Natural killer cell treated with Interleukin-12 subunit alpha and Interleukin-12 subunit beta and Interleukin-15 and Interleukin-18, amount 100 ng/mL, for 72 hours (primary cell): ENCODE results near the gene LRRIQ4. TPM values are rescaled to one million over a fixed set of nuclear protein-coding genes. Genes with fewer than 3 reads are reported as not detected.

Experiments
- ATAC-seq, 2 donors: fragments of 150-1000 bp; cut with Tn5 transposase in 1 of 2; sonication (Bioruptor Pico), chemical (Tn5 transposase) in 1 of 2; 2 replicates each; pipeline ENCODE4 v1.10.0; 2021
- DNase-seq: peaks from one replicate; pipeline ENCODE4 v3.0.0; 2022; ENCODE audit warnings: low spot score
- H3K27ac Mint-ChIP-seq, 2 donors: 1 replicate in 1 of 2; 2 replicates in 1 of 2; pipeline ENCODE4 v1.8.0; 2022; ENCODE audit warnings: mixed read lengths in 2 of 2, mild to moderate bottlenecking in 1 of 2, moderate library complexity in 1 of 2
- H3K27me3 Mint-ChIP-seq, 2 donors: 1 replicate in 1 of 2; 2 replicates in 1 of 2; pipeline ENCODE4 v1.8.0; 2022; ENCODE audit warnings: mixed read lengths in 2 of 2
- H3K36me3 Mint-ChIP-seq: one replicate; pipeline ENCODE4 v1.8.0; 2022; ENCODE audit warnings: mixed read lengths
- H3K4me1 Mint-ChIP-seq, 2 donors: 1 replicate in 1 of 2; 2 replicates in 1 of 2; pipeline ENCODE4 v1.8.0; 2022; ENCODE audit warnings: low read depth in 2 of 2, mixed read lengths in 2 of 2, mild to moderate bottlenecking in 1 of 2
- H3K4me3 Mint-ChIP-seq: one replicate; pipeline ENCODE4 v1.8.0; 2022; ENCODE audit warnings: mixed read lengths
- H3K9me3 Mint-ChIP-seq: 2 replicates; pipeline ENCODE4 v1.8.0; 2022; ENCODE audit warnings: mixed read lengths
- total RNA-seq, 2 donors: library from RNA; stranded (reverse); gene quantifications; one replicate each; pipeline ENCODE4 v1.2.3, GENCODE V29; 2022

LRRIQ4 gene
- total RNA-seq: not detected

DNA sequence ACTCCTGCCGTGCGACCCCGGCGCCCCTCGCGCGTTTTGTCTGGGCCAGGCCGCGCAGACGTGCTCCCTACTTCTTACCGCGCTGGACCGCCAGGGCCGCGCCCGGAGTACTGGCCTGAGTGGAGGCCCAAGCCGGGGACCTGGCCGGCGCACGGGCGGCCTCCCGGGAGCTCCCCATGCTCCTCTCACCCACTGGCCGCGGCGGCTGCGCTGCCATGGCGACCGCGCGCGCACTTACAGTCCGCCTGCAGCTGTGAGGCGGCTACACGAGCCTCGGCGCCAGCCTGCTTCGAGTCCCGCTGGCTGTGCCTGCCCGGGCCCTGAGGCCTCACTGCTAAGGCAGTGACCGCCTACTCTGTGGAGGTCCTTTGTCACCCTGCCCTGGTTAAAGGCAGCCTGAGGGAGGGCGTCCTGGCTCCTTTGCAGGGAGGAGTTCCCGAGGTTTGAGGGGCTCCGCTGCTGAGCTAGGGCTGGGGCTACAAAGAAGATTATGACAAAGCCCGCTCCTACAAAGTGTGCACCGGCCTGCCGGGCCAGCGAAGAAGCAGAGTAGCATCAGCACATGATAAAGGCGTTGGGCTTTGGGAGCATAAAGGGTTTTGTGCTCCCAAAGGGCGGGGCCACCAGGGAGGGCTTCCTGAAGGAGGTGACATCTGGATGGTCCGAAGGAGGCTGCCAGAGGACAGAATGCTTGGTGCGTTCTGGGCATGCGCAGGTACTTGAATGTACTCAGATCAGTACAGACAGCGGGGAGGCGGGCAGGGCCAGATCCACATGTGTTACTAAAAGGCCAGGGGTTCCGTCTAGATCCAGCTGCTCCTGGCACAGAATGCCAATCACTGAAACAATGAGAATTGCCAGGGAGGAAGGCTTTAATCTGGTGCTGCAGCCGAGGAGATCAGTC, at the start of gene LRRIQ4, which contains the start of gene LRRC34:
Gene LRRIQ4, plus strand, starts transcription at position 539 of the 904 bp plus-strand sequence. CDS start 9,052 bp downstream, outside the sequence.
Gene LRRC34, minus strand, starts transcription at position 573 of the 904 bp plus-strand sequence. Its CDS starts 356 bp downstream, at position 217.
- Mint-ChIP-seq H3K4me3 (peak within 1 kb of the TSS; percentile 89), H3K27ac (peak within 1 kb of the TSS; percentile 69 to 90), H3K9me3 (peaks cover 4% of the 10 kb centered on the region), H3K27me3 (peaks cover 10 to 15% of the 10 kb centered on the region in 2 donors), H3K36me3 (peaks cover 19% of the 10 kb centered on the region), H3K4me1 (peaks cover 25 to 26% of the 10 kb centered on the region in 2 donors)
- DNase-seq: peak; percentile 78
- peak; percentile 82 to 88 for ATAC-seq

DNA sequence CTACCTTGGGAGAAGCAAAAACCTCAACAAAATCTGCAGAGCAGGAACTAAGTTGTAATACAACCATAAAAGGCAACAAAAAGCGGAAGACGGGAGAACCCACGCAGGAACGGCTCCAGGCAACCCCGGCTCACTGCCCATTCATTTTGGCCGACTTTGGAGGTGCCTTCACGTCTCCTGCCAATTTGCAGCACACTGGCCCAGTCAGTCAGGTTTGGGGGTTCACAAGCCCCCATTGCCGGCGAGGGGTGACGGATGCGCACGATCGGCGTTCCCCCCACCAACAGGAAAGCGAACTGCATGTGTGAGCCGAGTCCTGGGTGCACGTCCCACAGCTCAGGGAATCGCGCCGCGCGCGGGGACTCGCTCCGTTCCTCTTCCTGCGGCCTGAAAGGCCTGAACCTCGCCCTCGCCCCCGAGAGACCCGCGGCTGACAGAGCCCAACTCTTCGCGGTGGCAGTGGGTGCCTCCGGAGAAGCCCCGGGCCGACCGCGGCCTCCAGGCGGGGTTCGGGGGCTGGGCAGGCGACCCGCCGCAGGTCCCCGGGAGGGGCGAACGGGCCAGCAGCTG, 48.3 kb upstream of the LRRIQ4 start:
- peaks cover 7% of the 10 kb centered on the region for H3K36me3 Mint-ChIP-seq
- H3K27me3 Mint-ChIP-seq: no peaks in the 10 kb centered on the region
- H3K4me3 Mint-ChIP-seq: peak overlapping the region; percentile 98
- H3K9me3 Mint-ChIP-seq: no peaks in the 10 kb centered on the region
- peak overlapping the region; percentile 96 to 97 for H3K27ac Mint-ChIP-seq
- peak; percentile 57 to 58 for ATAC-seq
- H3K4me1 Mint-ChIP-seq: peaks cover 26 to 31% of the 10 kb centered on the region in 2 donors
- peak; percentile 72 for DNase-seq

DNA sequence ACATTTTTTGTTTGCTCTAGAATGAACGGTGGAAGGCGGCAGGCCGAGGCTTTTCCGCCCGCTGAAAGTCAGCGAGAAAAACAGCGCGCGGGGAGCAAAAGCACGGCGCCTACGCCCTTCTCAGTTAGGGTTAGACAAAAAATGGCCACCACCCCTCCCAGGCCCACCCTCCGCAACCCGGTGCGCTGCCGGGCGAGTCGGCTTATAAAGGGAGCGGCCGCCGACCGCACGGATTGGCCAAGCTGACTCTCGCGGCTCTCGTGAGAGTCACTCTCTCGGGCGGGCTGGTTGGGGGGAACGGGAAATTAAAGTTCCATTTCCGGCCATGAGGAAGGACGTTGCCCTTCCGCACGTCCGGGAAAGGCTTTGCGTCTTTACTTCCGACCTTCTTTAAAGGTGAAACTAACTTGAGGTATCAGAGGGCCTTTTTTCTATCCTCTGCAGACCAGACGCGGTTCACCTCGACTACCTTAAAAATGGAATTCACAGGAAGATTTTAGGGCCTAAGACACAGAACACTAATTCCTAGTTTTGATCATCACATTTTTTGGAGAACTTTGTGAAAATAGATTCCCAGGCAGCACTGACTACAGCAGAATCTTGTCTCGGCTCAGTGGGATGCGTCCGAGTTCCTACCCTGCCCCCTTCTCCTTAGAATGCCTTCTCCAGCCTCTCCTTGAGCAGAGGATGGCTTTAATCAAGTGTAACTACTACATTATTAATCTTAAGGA, 47.6 kb upstream of the LRRIQ4 start, which contains the start of gene TERC:
Gene TERC, minus strand, starts transcription at position 179 of the 731 bp plus-strand sequence.
- peak within 1 kb of the TSS; percentile 96 to 97 for H3K27ac Mint-ChIP-seq
- H3K4me1 Mint-ChIP-seq: peaks cover 27 to 33% of the 10 kb centered on the region in 2 donors
- H3K36me3 Mint-ChIP-seq: peaks cover 7% of the 10 kb centered on the region
- ATAC-seq: peak; percentile 93
- H3K27me3 Mint-ChIP-seq: no peaks in the 10 kb centered on the region
- H3K9me3 Mint-ChIP-seq: no peaks in the 10 kb centered on the region
- peak within 1 kb of the TSS; percentile 98 for H3K4me3 Mint-ChIP-seq
- peak; percentile 93 for DNase-seq

DNA sequence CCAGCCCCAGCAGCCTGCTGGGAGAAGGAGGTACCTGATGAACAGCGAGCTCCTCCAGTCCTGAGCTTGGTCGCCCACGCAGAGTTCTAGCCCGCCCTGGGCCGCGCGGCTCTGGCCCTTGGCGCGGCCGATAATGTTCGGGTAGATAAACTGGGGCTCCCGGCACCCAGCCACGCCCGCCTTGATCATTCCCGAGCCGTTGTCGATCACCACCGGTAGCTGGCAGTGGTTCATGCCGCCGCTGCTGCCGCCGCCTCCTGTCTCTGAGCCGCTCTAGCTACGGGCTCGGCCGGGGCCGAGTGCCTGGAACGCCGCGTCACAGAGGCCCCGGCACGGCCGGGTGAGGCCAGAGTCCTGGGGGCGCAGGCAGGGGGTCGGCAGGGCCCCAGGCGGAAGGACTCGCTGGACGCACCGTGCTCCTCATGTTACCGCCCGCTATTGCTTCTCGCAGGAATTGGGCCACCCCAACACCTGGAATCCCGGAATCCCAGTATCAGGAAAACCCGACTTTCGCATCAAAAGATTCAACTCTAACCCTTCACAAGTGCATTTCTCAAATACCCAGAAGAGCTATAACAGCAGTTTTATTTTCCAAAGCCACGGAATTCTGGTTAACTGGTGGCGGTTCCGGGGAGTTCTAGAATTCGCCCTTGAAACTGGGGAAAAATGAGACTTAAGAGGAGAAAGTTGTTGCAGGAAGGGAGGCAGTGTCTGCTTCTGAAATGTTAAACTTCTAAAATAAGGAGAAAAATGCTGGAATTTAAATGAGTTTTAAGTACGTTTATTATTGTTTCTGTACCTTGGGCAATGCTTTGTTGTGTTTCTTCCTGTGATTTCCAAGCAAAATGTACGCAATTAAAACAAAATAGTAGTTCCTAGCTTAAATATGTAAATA, 43.1 kb upstream of the LRRIQ4 start, which contains the start of gene ACTRT3:
Gene ACTRT3, minus strand, starts transcription at position 275 of the 895 bp plus-strand sequence. Its CDS starts 41 bp downstream, at position 234.
- peaks cover 28 to 44% of the 10 kb centered on the region in 2 donors for H3K4me1 Mint-ChIP-seq
- peak within 1 kb of the TSS; percentile 74 to 87 for H3K27ac Mint-ChIP-seq
- H3K27me3 Mint-ChIP-seq: no peaks in the 10 kb centered on the region
- DNase-seq: peak; percentile 70
- peaks cover 14% of the 10 kb centered on the region for H3K36me3 Mint-ChIP-seq
- peak within 1 kb of the TSS; percentile 88 for H3K4me3 Mint-ChIP-seq
- no peaks in the 10 kb centered on the region for H3K9me3 Mint-ChIP-seq
- ATAC-seq: peak; percentile 22 to 31

DNA sequence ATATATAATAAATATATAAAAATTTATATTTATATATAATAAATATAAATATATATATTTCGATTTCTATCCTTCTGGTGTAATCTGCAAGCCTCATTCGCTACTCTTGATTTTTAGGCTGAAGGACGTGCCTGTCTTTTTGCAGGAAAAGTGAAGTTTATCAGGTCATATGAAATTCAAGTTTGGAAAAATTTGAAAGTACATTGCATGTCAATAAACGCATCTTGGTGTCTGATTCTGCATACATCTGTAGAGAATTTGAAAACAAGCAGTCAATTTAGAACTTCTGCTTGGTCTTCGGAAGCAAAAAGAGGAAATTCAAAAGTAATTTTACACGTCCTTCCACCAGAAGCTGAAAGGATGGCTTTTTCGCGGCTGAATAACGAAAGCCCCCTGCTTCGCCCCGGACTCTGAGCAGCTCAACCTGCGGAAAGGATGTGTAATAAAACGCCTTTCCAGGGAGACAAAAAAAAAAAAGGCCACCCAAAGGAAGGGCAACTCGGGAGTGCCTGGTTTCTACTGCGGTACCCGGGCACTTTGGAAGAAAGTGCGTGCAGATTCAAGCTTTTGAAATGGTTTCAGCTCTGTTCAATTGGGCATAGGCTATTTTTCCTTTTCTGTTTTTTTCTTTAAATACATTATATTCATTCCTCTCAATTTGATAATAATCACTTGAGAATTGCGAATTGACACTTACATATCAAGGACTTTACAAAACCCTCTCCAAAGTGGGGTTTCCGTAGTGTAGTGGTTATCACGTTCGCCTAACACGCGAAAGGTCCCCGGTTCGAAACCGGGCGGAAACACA, 41.0 kb upstream of the LRRIQ4 start:
- Mint-ChIP-seq H3K4me1 (peaks cover 30 to 46% of the 10 kb centered on the region in 2 donors), H3K36me3 (peaks cover 14% of the 10 kb centered on the region), H3K4me3 (peak overlapping the region; percentile 99), H3K9me3 (no peaks in the 10 kb centered on the region), H3K27me3 (no peaks in the 10 kb centered on the region), H3K27ac (peak overlapping the region; percentile 99 to 100)
- DNase-seq: peak; percentile 71
- ATAC-seq: peak; percentile 15 to 18

DNA sequence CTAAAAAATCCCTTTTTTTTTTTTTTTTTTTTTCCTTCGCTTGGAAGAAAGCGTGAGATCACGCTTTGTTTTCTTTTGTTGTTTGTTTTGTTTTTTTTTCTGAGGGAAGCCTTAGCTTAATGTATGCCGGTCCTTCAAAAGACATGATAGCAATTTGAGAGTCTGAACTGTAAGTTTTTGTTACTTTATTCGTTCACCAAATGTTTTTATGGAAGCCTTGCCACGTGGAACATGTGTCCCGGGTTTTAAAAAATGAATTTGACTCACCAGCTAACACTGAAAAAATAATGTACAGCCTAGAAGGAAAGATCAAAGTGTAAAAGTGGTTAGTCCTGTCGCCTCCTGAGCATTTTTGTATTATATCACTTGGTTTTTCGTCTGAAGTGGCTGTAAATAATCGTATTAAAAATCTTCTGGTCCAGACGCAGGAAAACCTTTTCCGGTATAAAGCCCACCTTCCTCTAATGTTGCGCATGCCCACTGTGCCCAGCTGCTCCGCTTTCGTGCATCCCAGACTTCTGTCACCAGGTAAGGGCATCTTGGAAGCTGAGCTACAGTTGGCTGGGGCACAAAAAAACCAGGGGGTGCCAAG, 40.3 kb upstream of the LRRIQ4 start:
- Mint-ChIP-seq H3K27ac (peak overlapping the region; percentile 99 to 100), H3K4me1 (peaks cover 32 to 51% of the 10 kb centered on the region in 2 donors), H3K27me3 (no peaks in the 10 kb centered on the region), H3K9me3 (no peaks in the 10 kb centered on the region), H3K36me3 (peaks cover 14% of the 10 kb centered on the region), H3K4me3 (peak overlapping the region; percentile 99)
- DNase-seq: no peak
- peak; percentile 37 to 61 for ATAC-seq

DNA sequence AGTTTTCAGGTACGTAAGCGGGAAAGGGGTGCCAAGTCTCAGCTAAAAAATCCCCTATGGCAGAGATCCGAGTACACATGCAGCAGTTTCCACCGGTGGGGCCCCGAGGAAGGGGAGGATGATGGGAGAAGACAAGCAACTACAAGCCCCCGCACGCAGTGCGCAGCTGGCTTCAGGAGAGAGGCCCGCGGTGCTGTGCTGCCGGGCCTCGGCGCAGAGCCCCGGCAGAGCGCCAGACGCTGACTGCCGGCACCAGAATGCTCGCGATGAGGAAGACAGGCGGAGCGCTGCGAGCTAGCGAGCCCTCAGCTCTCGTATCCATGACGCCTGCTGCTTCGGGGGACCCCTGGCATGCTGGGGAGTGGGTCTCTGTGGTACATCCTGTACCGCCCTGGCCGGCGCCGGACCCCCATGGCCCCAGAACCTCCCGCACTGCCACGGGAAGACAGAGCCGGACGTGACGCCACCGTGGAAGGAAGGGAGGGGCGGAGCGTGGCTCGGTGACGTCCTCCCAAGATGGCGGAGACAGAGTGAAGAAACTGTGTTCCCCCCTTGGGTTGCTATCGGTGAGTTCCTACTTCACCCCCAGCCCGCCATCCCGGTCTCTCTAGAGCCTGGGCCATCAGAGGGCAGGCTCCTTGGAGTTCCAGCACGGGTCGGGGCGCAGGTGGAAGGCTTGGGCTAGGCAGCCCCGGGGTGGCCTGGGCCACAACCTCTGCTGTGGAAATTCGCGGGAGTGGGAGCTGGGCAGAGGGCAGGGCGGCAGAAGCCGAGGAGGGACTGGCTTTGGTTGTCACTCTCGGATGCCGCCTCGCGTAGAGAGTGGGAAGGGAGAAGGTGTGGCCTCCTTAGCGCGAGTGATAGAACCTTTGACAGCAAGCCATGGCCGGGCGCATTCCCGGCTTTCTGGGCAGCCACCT, 39.5 kb upstream of the LRRIQ4 start, which contains the start of gene MYNN:
Gene MYNN, plus strand, starts transcription at position 500 of the 920 bp plus-strand sequence. CDS start 900 bp downstream, outside the sequence.
- H3K4me3 Mint-ChIP-seq: peak within 1 kb of the TSS; percentile 99
- DNase-seq (peak; percentile 93), ATAC-seq (peak; percentile 93 to 94)
- H3K27ac Mint-ChIP-seq: peak within 1 kb of the TSS; percentile 99 to 100
- H3K27me3 Mint-ChIP-seq: no peaks in the 10 kb centered on the region
- peaks cover 33 to 51% of the 10 kb centered on the region in 2 donors for H3K4me1 Mint-ChIP-seq
- peaks cover 18% of the 10 kb centered on the region for H3K36me3 Mint-ChIP-seq
- no peaks in the 10 kb centered on the region for H3K9me3 Mint-ChIP-seq

DNA sequence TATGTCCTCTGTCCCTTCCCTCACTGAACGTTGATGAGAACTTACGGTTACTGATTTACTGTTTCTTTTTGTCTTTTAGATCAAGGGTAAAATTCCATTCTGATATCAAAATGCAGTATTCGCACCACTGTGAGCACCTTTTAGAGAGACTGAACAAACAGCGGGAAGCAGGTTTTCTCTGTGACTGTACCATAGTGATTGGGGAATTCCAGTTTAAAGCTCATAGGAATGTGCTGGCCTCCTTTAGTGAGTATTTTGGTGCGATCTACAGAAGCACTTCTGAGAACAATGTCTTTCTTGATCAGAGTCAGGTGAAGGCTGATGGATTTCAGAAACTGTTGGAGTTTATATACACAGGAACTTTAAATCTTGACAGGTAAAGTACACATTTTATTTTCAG, 38.5 kb upstream of the LRRIQ4 start:
- DNase-seq (no peak), ATAC-seq (no peak)
- Mint-ChIP-seq H3K27ac (peak overlapping the region; percentile 99 to 100), H3K4me1 (peaks cover 36 to 57% of the 10 kb centered on the region in 2 donors), H3K9me3 (no peaks in the 10 kb centered on the region), H3K36me3 (peaks cover 24% of the 10 kb centered on the region), H3K4me3 (peak overlapping the region; percentile 99), H3K27me3 (no peaks in the 10 kb centered on the region)

DNA sequence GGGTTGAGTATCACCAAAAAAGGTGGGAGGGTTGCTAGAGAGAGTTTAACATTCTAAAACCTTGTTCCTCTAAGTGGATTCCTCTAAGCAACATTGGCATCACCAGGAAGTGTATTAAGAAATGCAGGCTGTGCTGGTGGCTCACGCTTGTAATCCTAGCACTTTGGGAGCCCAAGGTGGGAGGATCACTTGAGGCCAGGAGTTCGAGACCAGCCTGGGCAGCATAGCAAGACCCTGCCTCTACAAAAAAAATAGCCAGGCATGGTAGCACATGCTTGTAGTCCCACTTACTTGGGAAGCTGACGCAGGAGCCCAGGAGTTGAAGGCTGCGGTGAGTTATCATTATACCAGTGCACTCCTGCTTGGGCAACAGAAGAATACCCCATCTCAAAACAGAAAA, 34.8 kb upstream of the LRRIQ4 start:
- H3K9me3 Mint-ChIP-seq: no peaks in the 10 kb centered on the region
- peaks cover 42 to 61% of the 10 kb centered on the region in 2 donors for H3K4me1 Mint-ChIP-seq
- no peak for ATAC-seq
- no peak overlapping the region for H3K27ac Mint-ChIP-seq
- no peaks in the 10 kb centered on the region for H3K27me3 Mint-ChIP-seq
- no peak for DNase-seq
- no peak overlapping the region for H3K4me3 Mint-ChIP-seq
- peaks cover 41% of the 10 kb centered on the region for H3K36me3 Mint-ChIP-seq

DNA sequence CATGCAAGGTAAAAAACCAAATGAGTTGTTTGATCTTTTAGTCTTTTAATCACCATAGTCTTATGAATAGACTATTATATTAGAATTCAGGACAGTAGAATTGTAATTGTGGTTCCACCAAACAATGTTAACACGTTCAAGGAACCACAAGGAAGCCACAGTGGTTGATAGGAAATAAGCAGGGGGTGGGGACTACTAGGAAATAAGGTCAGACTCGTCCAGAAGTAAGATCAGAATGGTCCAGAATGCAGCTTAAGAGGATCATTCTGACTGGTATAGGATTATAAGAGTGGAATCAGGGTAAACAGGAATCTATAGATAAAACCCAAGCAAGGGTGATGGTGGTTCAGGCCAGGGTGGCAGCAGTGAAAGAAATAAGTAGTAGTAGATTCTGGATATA, 31.9 kb upstream of the LRRIQ4 start:
- H3K27me3 Mint-ChIP-seq: no peaks in the 10 kb centered on the region
- H3K36me3 Mint-ChIP-seq: peaks cover 39% of the 10 kb centered on the region
- peak overlapping the region; percentile 76 to 83 for H3K27ac Mint-ChIP-seq
- peak overlapping the region; percentile 79 for H3K4me3 Mint-ChIP-seq
- ATAC-seq (peak; percentile 56 to 83), DNase-seq (no peak)
- no peaks in the 10 kb centered on the region for H3K9me3 Mint-ChIP-seq
- peaks cover 32 to 43% of the 10 kb centered on the region in 2 donors for H3K4me1 Mint-ChIP-seq
